Cerebellar nuclear complex (tissue), 1 donor: Measurements from ENCODE around the gene TNFRSF21.
"Not testable (repeated sequence)": the region's sequence is repeated elsewhere in the genome, so short reads cannot be mapped to it uniquely, and the experiment has no call there.

Source experiments
- DNase-seq, 2 experiments: peaks; one replicate each; lab custom pipeline; 2025; lab: John Stamatoyannopoulos, UW

The TNFRSF21 gene

GRCh38 chr6:47288267-47289090, 21.2 kb downstream of the TNFRSF21 start:
- DNase-seq = no peak

DNA sequence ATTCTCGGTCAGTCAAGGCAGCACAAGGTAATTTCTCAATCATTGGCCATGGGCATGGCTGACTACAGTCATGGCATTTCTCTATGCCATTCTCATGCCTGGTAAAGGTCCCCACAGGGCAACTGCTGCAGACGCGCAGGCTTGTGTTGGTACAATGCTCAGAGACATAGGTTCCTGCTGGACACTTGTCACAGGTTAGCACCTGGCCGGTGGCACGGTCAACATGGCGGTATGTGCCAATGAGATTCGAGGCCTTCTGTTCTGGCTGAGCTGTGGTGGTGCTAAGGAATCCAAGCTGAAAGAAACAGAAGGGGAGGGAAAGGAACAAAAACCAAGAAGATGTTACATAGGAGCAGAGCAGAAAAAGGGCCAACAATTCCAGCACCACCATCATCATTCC, 23.4 kb downstream of the TNFRSF21 start:
- DNase-seq = no peak

GRCh38 chr6:47283993-47284392, 25.7 kb downstream of the TNFRSF21 start:
- no peak for DNase-seq

- no peak for DNase-seq
Observed at GRCh38 chr6:47278545-47278944, 31.2 kb downstream of the TNFRSF21 start.

GRCh38 chr6:47277702-47278101, 32.0 kb downstream of the TNFRSF21 start:
- no peak for DNase-seq

- no peak for DNase-seq
Observed at GRCh38 chr6:47276377-47276776, 33.3 kb downstream of the TNFRSF21 start.

DNA sequence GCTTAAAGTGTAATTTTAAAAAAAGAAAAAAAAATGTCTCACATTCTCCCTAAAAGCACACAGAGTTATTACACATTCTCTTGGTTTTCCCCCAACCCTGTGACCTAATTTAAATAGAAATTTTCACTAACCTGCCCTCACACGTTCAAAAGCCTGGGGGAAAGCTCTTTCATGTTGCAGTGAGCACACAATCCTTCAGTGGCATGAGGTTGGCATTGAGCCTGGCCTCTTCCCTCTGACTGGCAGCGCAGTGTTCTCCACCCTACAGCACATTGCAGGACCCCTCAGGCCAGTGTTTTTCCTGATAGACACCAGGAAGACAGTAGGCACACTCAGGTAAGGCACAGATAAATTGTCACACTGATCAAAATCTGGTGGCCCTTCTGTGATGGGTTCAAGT, 34.1 kb downstream of the TNFRSF21 start:
- no peak for DNase-seq

DNA sequence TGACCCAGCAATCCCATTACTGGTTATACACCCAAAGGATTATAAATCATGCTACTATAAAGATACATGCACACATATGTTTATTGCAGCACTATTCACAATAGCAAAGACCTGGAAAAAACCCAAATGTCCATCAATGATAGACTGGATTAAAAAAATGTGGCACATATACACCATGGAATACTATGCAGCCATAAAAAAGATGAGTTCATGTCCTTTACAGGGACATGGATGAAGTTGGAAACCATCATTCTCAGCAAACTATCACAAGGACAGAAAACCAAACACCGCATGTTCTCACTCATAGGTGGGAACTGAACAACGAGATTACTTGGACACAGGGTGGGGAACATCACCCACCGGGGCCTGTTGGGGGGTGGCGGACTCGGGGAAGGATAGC, 34.6 kb downstream of the TNFRSF21 start:
- DNase-seq = not testable (repeated sequence)

DNA sequence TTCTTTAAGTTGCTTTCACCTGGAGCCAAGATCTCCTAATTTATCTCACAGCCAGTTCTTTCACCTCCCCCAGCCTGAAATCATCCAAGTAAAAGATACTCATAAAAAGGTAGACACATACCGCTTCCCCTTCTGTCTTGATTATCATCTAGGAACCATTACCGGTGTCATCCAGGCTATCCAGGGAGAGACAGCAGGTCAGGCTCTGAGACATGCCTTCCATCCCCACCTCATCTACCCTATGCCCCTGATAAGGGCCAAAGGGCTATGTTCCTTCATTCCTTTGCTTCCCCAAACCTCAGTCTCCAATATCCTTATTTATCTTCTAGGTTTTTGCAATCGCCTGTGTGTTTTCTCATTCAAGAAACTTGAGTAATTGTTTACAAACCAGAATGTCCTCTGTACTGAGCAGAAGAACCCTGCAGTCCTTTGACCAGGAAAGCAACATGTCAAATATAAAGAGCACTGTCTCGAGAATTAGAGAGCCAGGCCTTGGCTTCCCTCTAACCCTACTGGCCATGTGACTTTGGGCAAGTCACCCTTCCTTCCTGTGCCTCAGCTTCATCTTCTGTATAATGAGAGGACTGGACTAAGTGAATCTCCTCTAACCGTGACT, 41.0 kb downstream of the TNFRSF21 start:
- DNase-seq = no peak

GRCh38 chr6:47267301-47267700, 42.4 kb downstream of the TNFRSF21 start:
- DNase-seq = no peak

GRCh38 chr6:47265971-47266370, 43.7 kb downstream of the TNFRSF21 start:
- DNase-seq = no peak

DNA sequence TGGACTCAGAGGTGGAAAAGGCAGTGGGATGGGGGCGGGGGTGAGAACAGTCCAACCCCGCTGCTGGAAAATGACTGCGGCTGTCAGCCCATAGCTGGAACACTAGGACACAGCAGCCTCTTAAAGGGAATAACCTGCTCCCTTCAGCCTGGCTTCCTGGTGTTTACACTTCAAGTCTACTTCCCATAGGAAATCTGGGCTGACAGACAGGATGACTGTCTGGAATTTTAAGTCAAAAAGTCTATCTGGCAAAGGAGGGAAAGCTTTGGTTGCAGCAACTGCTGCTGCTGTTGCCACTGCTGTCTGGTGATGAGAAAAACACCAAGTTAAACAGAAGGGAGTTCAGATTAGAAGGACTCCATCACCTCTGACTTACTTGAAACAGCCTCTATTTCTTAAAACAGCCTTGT, 44.9 kb downstream of the TNFRSF21 start:
- no peak for DNase-seq

DNA sequence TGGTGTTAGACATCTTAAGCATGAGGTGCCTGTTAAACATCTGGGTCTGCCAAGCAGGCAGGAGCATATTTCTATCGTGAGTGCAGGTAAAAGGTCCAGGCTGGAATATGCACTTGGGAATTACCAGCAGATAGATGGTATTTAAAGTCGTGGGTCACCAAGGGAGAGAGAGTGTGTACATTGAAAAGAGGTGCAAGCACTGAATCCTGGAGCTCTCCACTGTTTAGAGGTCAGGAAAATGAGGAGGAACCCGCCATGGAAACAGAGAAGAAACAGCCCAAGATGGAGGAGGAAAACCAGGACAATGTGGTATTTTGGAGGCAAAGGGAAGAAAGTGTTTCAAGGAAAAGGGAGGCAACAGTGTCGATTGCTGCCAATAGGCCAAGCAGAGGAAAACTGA, 46.4 kb downstream of the TNFRSF21 start:
- no peak for DNase-seq

GRCh38 chr6:47262231-47262630, 47.5 kb downstream of the TNFRSF21 start:
- DNase-seq = no peak

- no peak for DNase-seq
Observed at GRCh38 chr6:47261191-47261590, 48.5 kb downstream of the TNFRSF21 start.

DNA sequence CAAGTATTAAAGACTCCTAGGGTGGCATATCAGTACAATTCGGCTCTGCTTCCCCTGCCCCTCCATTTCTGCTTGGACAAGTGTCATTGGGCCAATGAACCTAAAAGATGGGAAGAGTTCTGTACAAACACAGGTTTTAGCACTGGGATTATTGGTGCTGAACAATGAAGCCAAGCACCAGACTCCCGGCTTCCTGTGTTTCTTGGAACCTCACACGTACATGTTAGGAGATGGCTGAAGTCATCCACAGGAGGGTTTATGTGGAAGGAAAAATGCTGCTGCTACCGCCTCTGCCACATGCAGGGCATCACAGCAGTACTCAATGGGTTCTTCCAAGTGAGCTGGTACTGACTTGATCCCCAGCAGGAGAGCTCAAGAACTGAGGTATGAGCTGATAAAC, 49.7 kb downstream of the TNFRSF21 start:
- no peak for DNase-seq

DNA sequence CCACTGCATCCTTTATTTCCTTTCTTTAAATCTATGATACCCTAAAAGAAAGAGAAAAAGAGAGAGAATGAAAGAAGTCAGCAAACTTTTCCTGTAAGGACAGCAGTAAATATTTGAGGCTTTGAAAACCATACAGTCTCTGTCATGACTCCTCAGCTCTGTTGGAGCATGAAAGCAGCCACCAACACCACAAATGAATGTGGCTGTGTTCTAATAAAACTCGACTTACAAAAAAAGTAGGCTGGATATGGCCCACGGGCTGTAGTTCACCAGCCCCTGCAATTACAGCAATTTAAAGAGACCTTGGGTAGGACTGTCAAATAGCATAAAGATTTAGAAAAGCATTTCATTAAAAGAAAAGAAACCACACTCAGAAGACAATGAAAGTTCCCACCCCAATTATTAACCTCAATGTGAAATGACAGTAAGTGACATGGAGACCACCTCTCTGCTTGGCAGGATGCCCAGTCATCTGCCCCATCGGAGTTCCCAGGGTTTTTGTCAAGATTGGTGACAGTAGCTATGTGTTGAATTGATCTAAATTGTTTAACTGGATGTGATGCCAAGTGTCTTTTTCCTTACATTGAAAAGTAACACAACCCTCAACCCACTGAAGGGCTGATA, 50.9 kb downstream of the TNFRSF21 start:
- DNase-seq = no peak

- DNase-seq = no peak
Observed at GRCh38 chr6:47256981-47257730, 52.5 kb downstream of the TNFRSF21 start.

DNA sequence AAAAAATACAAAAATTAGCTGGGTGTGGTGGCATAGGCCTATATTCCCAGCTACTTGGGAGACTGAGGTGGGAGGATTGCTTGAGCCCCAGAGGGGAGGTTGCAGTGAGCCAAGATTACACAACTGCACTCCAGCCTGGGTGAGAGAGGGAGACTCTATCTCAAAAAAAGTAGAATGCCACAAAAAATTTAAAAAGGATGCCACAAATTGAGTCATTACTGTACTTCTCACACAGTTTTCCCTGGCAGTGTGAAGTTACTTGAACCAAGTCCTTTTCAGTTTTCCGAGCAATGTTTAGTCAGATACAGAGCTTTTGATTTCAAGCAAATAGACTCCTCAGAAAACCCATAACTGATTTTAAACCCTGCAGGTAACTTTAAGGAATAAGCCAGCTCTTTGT, 53.3 kb downstream of the TNFRSF21 start:
- no peak for DNase-seq

GRCh38 chr6:47254906-47255305, 54.8 kb downstream of the TNFRSF21 start:
- no peak for DNase-seq

GRCh38 chr6:47254051-47254450, 55.7 kb downstream of the TNFRSF21 start:
- no peak for DNase-seq

- DNase-seq = no peak
Observed at GRCh38 chr6:47253136-47253535, 56.6 kb downstream of the TNFRSF21 start.
